Measurements from ENCODE around the gene PANX1. TPM values are rescaled to one million over a fixed set of nuclear protein-coding genes. Genes with fewer than 3 reads are reported as not detected.
A peak's percentile ranks its signal among the peaks of the same experiment; 100 is the strongest.

Gene PANX1
- total and polyA plus RNA-seq, 2 donors (not counting 1 experiment from before 2014, with no cell fraction given): 4.2 to 10.3 TPM

DNA sequence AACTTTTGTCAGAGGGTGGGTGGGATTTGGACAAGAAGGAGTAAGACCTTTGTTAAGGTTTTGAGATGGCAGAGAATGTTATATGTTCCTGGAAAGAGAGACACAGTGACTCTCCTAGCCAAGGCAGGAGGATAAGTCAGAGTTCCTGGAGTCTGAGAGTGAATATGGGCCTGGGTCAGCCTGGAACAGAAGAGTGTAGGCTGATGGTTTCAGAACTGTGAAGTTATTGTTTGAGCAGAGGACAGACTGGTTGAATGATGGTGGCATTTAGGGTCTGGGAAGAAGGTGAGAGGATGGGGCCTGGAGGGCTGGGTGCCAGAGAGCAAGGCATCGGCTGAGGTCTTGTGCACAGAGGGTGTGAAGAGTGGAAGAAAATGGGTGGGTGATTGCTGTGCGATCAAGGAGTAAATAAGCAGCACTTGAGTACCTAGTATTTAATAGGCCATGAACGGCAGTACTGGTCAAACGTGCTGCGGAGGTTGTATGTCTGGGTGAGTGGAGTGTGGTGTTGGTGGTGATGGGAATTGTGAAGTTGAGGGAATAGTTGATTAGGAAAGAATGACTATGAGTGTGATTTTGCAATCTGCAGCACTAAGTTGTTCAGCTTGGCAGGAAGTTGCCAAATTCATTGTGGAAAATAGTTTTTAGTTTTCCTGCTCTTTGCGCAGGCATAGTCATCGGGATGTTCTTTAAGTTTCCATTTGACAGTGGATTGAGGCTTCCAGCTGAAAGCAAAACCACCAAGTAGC lies 1.8 kb downstream of the PANX1 start:
- intact Hi-C loops (cut with micrococcal nuclease): no loop called here
- Histone ChIP-seq H3K79me2 (ENCODE audit: control insufficient read depth, insufficient read depth, low read length) (peaks cover 69% of the 10 kb centered on the region), H3K4me2 (replicated peaks; ENCODE audit: low read depth, low read length, poor library complexity, severe bottlenecking) (peak overlapping the region; percentile 82), H3K4me3 (ENCODE audit: control extremely low read depth in 1 of 5, extremely low read depth in 1 of 5, insufficient read depth in 1 of 5, low read depth in 2 of 5, low read length in 4 of 5) (peak overlapping the region in 1 of 5 experiments; percentile 89), H4K20me1 (ENCODE audit: control insufficient read depth, insufficient read depth, low read length, poor library complexity, severe bottlenecking) (peaks cover 12% of the 10 kb centered on the region), H3K27ac (ENCODE audit: low read length in 2 of 2) (peak overlapping the region in 1 of 2 donors; percentile 81), H3K9ac (ENCODE audit: low read length) (peak overlapping the region; percentile 83), H3K27me3 (replicated peaks in 1 of 4; ENCODE audit: control extremely low read depth in 1 of 4, control insufficient read depth in 3 of 4, insufficient read depth in 4 of 4, low read length in 3 of 4) (no peaks in the 10 kb centered on the region), H2AFZ (ENCODE audit: insufficient read depth, low read depth, low read length, poor library complexity, severe bottlenecking) (peak overlapping the region; percentile 90), H3K4me1 (ENCODE audit: control insufficient read depth in 2 of 2, insufficient read depth in 2 of 2, low read length in 2 of 2) (peaks cover 36 to 61% of the 10 kb centered on the region in 2 donors), H3K9me3 (ENCODE audit: control extremely low read depth in 1 of 3, control insufficient read depth in 2 of 3, insufficient read depth in 1 of 3, low read length in 2 of 3) (peaks cover 0 to 2% (median 1%) of the 10 kb centered on the region in 3 donors), H3K36me3 (replicated peaks in 1 of 2; ENCODE audit: control extremely low read depth in 1 of 2, control insufficient read depth in 1 of 2, extremely low read depth in 1 of 2, insufficient read depth in 2 of 2, low read length in 1 of 2) (no peaks in the 10 kb centered on the region)
- CTCF ChIA-PET: no interaction called here
- H3K4me1 Mint-ChIP-seq: peaks cover 45% of the 10 kb centered on the region
- TF ChIP-seq, protein P1, sequence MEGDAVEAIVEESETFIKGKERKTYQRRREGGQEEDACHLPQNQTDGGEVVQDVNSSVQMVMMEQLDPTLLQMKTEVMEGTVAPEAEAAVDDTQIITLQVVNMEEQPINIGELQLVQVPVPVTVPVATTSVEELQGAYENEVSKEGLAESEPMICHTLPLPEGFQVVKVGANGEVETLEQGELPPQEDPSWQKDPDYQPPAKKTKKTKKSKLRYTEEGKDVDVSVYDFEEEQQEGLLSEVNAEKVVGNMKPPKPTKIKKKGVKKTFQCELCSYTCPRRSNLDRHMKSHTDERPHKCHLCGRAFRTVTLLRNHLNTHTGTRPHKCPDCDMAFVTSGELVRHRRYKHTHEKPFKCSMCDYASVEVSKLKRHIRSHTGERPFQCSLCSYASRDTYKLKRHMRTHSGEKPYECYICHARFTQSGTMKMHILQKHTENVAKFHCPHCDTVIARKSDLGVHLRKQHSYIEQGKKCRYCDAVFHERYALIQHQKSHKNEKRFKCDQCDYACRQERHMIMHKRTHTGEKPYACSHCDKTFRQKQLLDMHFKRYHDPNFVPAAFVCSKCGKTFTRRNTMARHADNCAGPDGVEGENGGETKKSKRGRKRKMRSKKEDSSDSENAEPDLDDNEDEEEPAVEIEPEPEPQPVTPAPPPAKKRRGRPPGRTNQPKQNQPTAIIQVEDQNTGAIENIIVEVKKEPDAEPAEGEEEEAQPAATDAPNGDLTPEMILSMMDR (IDR thresholded peaks at IDR 0.05): no peak
- no peak for TF ChIP-seq EZH2 (IDR thresholded peaks at IDR 0.05; ENCODE audit: borderline replicate concordance, insufficient read depth, low read depth, low read length, poor library complexity, severe bottlenecking)
- POLR2A ChIA-PET: interaction anchor here (0.9 kb wide), 1 partner anchor 347 kb away, joined by 3 read pairs; the partner anchor contains the start of gene MED17
- no peak overlapping the region for H3K27ac Mint-ChIP-seq
- H3K9me3 Mint-ChIP-seq (ENCODE audit: insufficient read depth): no peaks in the 10 kb centered on the region
- no peaks in the 10 kb centered on the region for H3K27me3 Mint-ChIP-seq
- H3K4me3 Mint-ChIP-seq: no peak overlapping the region
- ATAC-seq (ENCODE audit: low read depth) (no peak), DNase-seq (no peak)
- WGBS (ENCODE audit: insufficient coverage): 82% methylated on average over 7 of the region's 7 CpGs

DNA sequence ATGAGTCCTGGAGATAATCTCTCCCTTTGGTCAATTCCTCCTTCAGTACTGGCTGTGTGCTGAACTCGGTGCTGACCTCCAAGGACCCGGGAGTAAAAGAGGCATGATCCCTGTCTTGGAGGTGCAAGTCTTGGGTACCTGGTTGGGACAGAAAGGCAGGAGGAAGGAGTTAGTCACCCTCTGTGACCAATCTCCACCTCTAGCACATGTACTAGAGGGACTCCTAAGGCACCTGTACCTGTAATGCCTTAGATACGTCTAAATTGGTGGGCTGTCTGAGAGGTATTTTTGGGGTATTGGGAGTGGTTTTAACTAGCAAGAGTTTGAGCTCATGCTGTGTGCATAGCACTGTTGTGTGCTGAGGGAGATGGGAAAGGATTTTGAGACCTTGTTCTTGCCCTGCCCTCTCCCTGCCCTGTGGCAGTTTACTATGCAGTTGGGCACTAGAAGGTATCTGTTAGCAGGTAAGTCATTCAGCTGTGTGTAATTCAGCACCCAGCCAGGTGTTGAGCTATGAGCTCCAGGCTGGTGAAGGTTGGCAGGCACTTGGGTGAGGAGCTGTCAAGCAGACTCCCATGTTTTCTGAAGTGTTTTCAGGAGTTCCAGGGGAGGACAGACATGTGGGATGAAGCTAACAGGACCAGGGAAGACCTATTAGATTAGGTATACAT lies 2.5 kb downstream of the PANX1 start:
- 100% methylated on average over 1 of the region's 3 CpGs for WGBS (ENCODE audit: insufficient coverage)
- Histone ChIP-seq H3K9ac (ENCODE audit: low read length) (no peak overlapping the region), H3K4me1 (ENCODE audit: control insufficient read depth in 2 of 2, insufficient read depth in 2 of 2, low read length in 2 of 2) (peaks cover 36 to 61% of the 10 kb centered on the region in 2 donors), H4K20me1 (ENCODE audit: control insufficient read depth, insufficient read depth, low read length, poor library complexity, severe bottlenecking) (peaks cover 12% of the 10 kb centered on the region), H3K9me3 (ENCODE audit: control extremely low read depth in 1 of 3, control insufficient read depth in 2 of 3, insufficient read depth in 1 of 3, low read length in 2 of 3) (no peaks in the 10 kb centered on the region), H3K36me3 (replicated peaks in 1 of 2; ENCODE audit: control extremely low read depth in 1 of 2, control insufficient read depth in 1 of 2, extremely low read depth in 1 of 2, insufficient read depth in 2 of 2, low read length in 1 of 2) (no peaks in the 10 kb centered on the region), H3K27ac (ENCODE audit: low read length in 2 of 2) (no peak overlapping the region), H3K27me3 (replicated peaks in 1 of 4; ENCODE audit: control extremely low read depth in 1 of 4, control insufficient read depth in 3 of 4, insufficient read depth in 4 of 4, low read length in 3 of 4) (no peaks in the 10 kb centered on the region), H3K79me2 (ENCODE audit: control insufficient read depth, insufficient read depth, low read length) (peaks cover 77% of the 10 kb centered on the region), H3K4me3 (ENCODE audit: control extremely low read depth in 1 of 5, extremely low read depth in 1 of 5, insufficient read depth in 1 of 5, low read depth in 2 of 5, low read length in 4 of 5) (no peak overlapping the region), H3K4me2 (replicated peaks; ENCODE audit: low read depth, low read length, poor library complexity, severe bottlenecking) (no peak overlapping the region), H2AFZ (ENCODE audit: insufficient read depth, low read depth, low read length, poor library complexity, severe bottlenecking) (no peak overlapping the region)
- intact Hi-C loops (cut with micrococcal nuclease): no loop called here
- TF ChIP-seq EZH2 (IDR thresholded peaks at IDR 0.05; ENCODE audit: borderline replicate concordance, insufficient read depth, low read depth, low read length, poor library complexity, severe bottlenecking): no peak
- TF ChIP-seq, protein P1 (IDR thresholded peaks at IDR 0.05): no peak
- Mint-ChIP-seq H3K4me3 (no peak overlapping the region), H3K27me3 (no peaks in the 10 kb centered on the region), H3K4me1 (peaks cover 52% of the 10 kb centered on the region), H3K9me3 (ENCODE audit: insufficient read depth) (no peaks in the 10 kb centered on the region), H3K27ac (no peak overlapping the region)
- no peak for DNase-seq
- POLR2A ChIA-PET: no interaction called here
- CTCF ChIA-PET: no interaction called here
- ATAC-seq (ENCODE audit: low read depth): no peak

Data from B cell (primary cell).